Subcutaneous abdominal adipose tissue (tissue), 5 donors: Measurements from ENCODE around the gene SORCS2.
"Not testable (repeated sequence)": the region's sequence is repeated elsewhere in the genome, so short reads cannot be mapped to it uniquely, and the experiment has no call there.

Experiments used
- H3K27ac ChIP-seq: one replicate; pipeline ENCODE4 v1.7.0; 2013; ENCODE audit warnings: low read depth, mild to moderate bottlenecking, inconsistent platforms, low read length, moderate library complexity
- H3K27me3 ChIP-seq, 5 donors: one replicate each; pipeline ENCODE4 v1.7.0; 2013; ENCODE audit warnings: low read length in 5 of 5, inconsistent platforms in 1 of 5; ENCODE audit not compliant: control insufficient read depth in 5 of 5, insufficient read depth in 4 of 5
- H3K36me3 ChIP-seq, 5 donors: one replicate each; pipeline ENCODE4 v1.7.0; 2013; ENCODE audit warnings: low read length in 5 of 5; ENCODE audit not compliant: control insufficient read depth in 5 of 5, insufficient read depth in 5 of 5
- H3K4me1 ChIP-seq, 5 donors: one replicate each; pipeline ENCODE4 v1.7.0; 2013; ENCODE audit warnings: low read length in 5 of 5, mild to moderate bottlenecking in 3 of 5, moderate library complexity in 1 of 5; ENCODE audit not compliant: control insufficient read depth in 5 of 5, insufficient read depth in 5 of 5
- H3K4me3 ChIP-seq, 5 donors: one replicate each; pipeline ENCODE4 v1.7.0; 2013; ENCODE audit warnings: low read length in 5 of 5, low read depth in 1 of 5
- H3K9ac ChIP-seq, 5 donors: one replicate each; pipeline ENCODE4 v1.7.0; 2013; ENCODE audit warnings: low read length in 5 of 5, mild to moderate bottlenecking in 4 of 5, moderate library complexity in 3 of 5
- H3K9me3 ChIP-seq, 5 donors: one replicate each; pipeline ENCODE4 v1.7.0; 2013; ENCODE audit warnings: low read length in 5 of 5; ENCODE audit not compliant: control insufficient read depth in 5 of 5
- donor health status: healthy.
- donor health status: healthy.
- donor health status: healthy.
- donor health status: healthy.
- donor health status: healthy.

Gene SORCS2

DNA sequence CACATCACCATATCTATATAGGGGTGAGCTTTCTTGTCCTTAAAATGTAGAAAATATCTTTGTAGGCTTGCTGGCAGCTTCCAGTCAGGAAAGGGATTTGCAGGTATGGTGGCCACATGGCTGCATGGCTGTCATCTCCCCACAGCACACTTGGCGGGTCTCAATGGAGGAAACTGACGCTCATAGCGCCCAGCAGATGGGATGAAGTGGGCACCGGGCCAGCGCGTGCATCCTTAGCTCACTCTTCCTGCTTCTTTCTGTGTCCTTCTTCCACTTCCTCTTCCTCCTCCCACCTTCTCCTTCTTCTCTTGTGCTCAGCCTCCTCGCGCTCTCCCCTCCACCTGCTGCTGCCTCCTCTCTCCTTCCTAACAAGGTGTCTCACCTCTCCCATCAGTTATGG is 398.6 kb downstream of the SORCS2 start:
- no peaks in the 10 kb centered on the region for H3K4me1 ChIP-seq
- no peak overlapping the region for H3K9ac ChIP-seq
- H3K9me3 ChIP-seq, result peaks cover 0 to 9% (median 2%) of the 10 kb centered on the region in 5 donors
- peaks cover 0 to 27% (median 12%) of the 10 kb centered on the region in 5 donors for H3K27me3 ChIP-seq
- H3K36me3 ChIP-seq, result no peaks in the 10 kb centered on the region
- H3K4me3 ChIP-seq, result no peak overlapping the region
- H3K27ac ChIP-seq, result no peak overlapping the region

- H3K4me3 ChIP-seq, result no peak overlapping the region
- H3K4me1 ChIP-seq, result no peaks in the 10 kb centered on the region
- H3K27ac ChIP-seq, result no peak overlapping the region
- no peaks in the 10 kb centered on the region for H3K36me3 ChIP-seq
- peaks cover 0 to 30% (median 13%) of the 10 kb centered on the region in 5 donors for H3K27me3 ChIP-seq
- H3K9ac ChIP-seq, result no peak overlapping the region
- peaks cover 0 to 6% (median 2%) of the 10 kb centered on the region in 5 donors for H3K9me3 ChIP-seq
Observed at GRCh38 chr4:7591409-7592053, 399.2 kb downstream of the SORCS2 start.

GRCh38 chr4:7593646-7594412 is 401.5 kb downstream of the SORCS2 start:
- Histone ChIP-seq H3K9me3 (peaks cover 0 to 6% (median 2%) of the 10 kb centered on the region in 5 donors), H3K9ac (no peak overlapping the region), H3K4me1 (no peaks in the 10 kb centered on the region), H3K27me3 (peaks cover 0 to 30% (median 12%) of the 10 kb centered on the region in 5 donors), H3K36me3 (no peaks in the 10 kb centered on the region), H3K4me3 (no peak overlapping the region), H3K27ac (no peak overlapping the region)

- Histone ChIP-seq H3K27me3 (peaks cover 0 to 30% (median 10%) of the 10 kb centered on the region in 5 donors), H3K36me3 (no peaks in the 10 kb centered on the region), H3K27ac (no peak overlapping the region), H3K9me3 (peaks cover 0 to 6% (median 2%) of the 10 kb centered on the region in 5 donors), H3K9ac (no peak overlapping the region), H3K4me3 (no peak overlapping the region), H3K4me1 (no peaks in the 10 kb centered on the region)
Observed at GRCh38 chr4:7595934-7596461, 403.7 kb downstream of the SORCS2 start.

GRCh38 chr4:7596918-7597606 is 404.7 kb downstream of the SORCS2 start:
- Histone ChIP-seq H3K9ac (no peak overlapping the region), H3K4me1 (no peaks in the 10 kb centered on the region), H3K9me3 (peaks cover 0 to 6% (median 2%) of the 10 kb centered on the region in 5 donors), H3K27me3 (peaks cover 0 to 26% (median 7%) of the 10 kb centered on the region in 5 donors), H3K36me3 (no peaks in the 10 kb centered on the region), H3K4me3 (no peak overlapping the region), H3K27ac (no peak overlapping the region)

DNA sequence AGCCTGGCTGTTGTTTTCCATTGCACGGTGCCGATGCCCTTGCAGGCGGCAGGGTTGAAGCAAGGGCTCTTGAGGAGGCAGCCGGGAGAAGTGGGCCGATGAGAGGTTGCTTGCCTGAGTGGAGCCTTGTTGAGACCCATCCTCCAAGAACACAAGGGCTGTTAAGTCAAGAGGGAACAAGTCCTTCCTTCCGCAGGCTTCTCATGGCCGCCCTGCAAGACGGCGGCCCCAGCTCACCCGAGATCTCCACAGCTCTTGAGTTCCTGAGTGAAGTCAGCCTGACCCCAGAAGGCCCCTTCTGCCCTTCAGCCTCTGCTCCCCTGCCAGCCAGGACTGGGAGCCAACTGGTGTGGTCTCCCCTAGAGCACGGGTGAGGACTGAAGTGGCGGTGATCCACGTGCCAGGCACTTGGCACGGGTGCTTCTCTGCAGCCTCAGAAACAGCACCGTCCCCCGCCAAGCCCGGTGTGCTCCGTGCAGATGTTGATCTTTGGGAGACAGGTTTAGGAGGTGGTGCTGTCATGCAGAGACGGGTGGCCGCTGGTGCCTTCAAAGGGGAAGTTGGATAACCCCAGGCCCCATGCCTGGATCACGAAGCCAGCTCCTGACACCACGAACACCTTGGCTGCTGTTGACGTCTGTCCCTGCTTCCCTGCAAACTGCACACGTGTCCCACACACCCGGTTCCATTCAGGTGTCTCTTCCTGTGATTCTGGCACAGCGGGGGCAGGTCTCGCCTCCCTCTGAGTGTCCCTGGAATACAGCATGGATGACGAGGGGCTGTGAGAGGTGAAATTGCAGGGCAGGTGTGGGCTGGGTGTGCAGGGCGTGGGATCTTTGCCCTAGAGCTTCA is 406.8 kb downstream of the SORCS2 start:
- H3K27ac ChIP-seq, result no peak overlapping the region
- H3K9me3 ChIP-seq, result peaks cover 0 to 6% (median 0%) of the 10 kb centered on the region in 5 donors
- H3K4me3 ChIP-seq, result no peak overlapping the region
- H3K27me3 ChIP-seq, result peaks cover 0 to 15% (median 3%) of the 10 kb centered on the region in 5 donors
- no peak overlapping the region for H3K9ac ChIP-seq
- no peaks in the 10 kb centered on the region for H3K36me3 ChIP-seq
- H3K4me1 ChIP-seq, result no peaks in the 10 kb centered on the region

GRCh38 chr4:7600247-7600646 is 407.9 kb downstream of the SORCS2 start:
- Histone ChIP-seq H3K4me3 (no peak overlapping the region), H3K9me3 (peaks cover 0 to 10% (median 4%) of the 10 kb centered on the region in 5 donors), H3K27ac (no peak overlapping the region), H3K36me3 (no peaks in the 10 kb centered on the region), H3K27me3 (peaks cover 0 to 8% (median 2%) of the 10 kb centered on the region in 5 donors), H3K4me1 (no peaks in the 10 kb centered on the region), H3K9ac (no peak overlapping the region)

GRCh38 chr4:7602166-7602565 is 409.8 kb downstream of the SORCS2 start:
- H3K9me3 ChIP-seq, result peaks cover 0 to 10% (median 4%) of the 10 kb centered on the region in 5 donors
- H3K36me3 ChIP-seq, H3K4me3 ChIP-seq, H3K27ac ChIP-seq, H3K9ac ChIP-seq, H3K4me1 ChIP-seq, H3K27me3 ChIP-seq: not testable (repeated sequence)

DNA sequence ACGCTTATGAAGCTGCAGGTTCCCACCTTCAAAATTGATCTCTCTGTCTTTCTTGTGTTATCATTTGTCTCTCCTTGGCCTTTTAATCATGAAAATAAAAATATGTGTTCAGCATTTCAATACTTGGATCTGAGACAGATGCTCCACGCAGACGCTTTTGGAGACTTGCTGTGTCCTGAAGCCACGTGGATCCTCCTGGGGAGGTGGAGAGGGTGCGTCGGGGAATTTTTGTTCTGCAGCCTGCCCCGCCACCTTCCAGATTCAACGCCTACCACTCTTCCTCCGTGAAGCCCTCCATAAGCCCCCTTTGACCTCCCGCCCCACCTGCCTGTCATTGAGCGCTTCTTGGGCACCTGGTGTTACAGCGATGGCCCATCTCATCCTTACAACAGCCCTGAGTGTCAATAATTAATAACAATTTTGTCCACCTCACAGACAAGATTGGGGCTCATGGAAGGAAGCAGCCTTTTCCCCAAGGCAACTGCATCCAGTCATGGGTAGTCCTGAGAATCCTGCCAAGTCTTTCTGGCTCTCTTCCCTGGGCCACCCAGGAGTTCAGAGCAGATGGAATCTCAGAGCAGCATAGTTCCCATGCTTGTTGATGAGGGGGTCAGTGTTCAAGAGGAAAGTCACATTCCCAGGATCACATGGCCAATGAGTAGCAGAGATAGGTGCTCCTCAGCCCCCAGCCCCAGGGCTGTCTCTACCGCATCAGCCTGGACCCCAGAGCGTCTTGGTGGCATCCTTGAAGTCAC is 415.0 kb downstream of the SORCS2 start:
- Histone ChIP-seq H3K9ac (no peak overlapping the region), H3K27ac (no peak overlapping the region), H3K4me1 (no peaks in the 10 kb centered on the region), H3K4me3 (no peak overlapping the region), H3K36me3 (no peaks in the 10 kb centered on the region), H3K27me3 (peaks cover 0 to 13% (median 4%) of the 10 kb centered on the region in 5 donors), H3K9me3 (peaks cover 0 to 10% (median 4%) of the 10 kb centered on the region in 5 donors)
